OCI-LY1 (cell line): ENCODE data around the gene CCDC120.

Experiments used
- H2AFZ ChIP-seq: fragments of 200-600 bp; sonication (generic), shearing (Covaris generic); 2 replicates; pipeline ENCODE4 v1.6.0; 2014; ENCODE audit warnings: antibody characterized with exemption, mild to moderate bottlenecking, low read length
- H3F3A ChIP-seq: fragments of 200-600 bp; sonication (generic), shearing (Covaris generic); 2 replicates; pipeline ENCODE4 v1.6.0; 2014; ENCODE audit warnings: mild to moderate bottlenecking, antibody characterized with exemption, low read length, moderate library complexity; ENCODE audit not compliant: insufficient read depth
- H3K27ac ChIP-seq: fragments of 200-600 bp; sonication (generic); 2 replicates; pipeline ENCODE4 v1.5.1; 2014; ENCODE audit warnings: low read length, mixed run types, mild to moderate bottlenecking, low read depth; ENCODE audit not compliant: poor library complexity, severe bottlenecking
- H3K27me3 ChIP-seq: fragments of 200-600 bp; sonication (generic); 2 replicates; pipeline ENCODE4 v1.6.0; 2014; ENCODE audit warnings: antibody characterized with exemption, mild to moderate bottlenecking, low read length, moderate library complexity; ENCODE audit not compliant: insufficient read depth
- H3K36me3 ChIP-seq: fragments of 200-600 bp; sonication (generic); 2 replicates; pipeline ENCODE4 v1.6.1; 2014; ENCODE audit warnings: mild to moderate bottlenecking, antibody characterized with exemption, low read length, moderate library complexity, mixed read lengths; ENCODE audit not compliant: insufficient read depth
- H3K4me1 ChIP-seq: fragments of 200-600 bp; sonication (generic); 2 replicates; pipeline ENCODE4 v1.5.1; 2014; ENCODE audit warnings: mild to moderate bottlenecking, low read length, moderate library complexity; ENCODE audit not compliant: insufficient read depth, severe bottlenecking
- H3K4me2 ChIP-seq: fragments of 200-600 bp; sonication (generic), shearing (Covaris generic); 2 replicates; pipeline ENCODE4 v1.6.1; 2014; ENCODE audit warnings: low read length
- H3K4me3 ChIP-seq: fragments of 200-600 bp; sonication (generic); 2 replicates; pipeline ENCODE4 v1.5.1; 2014; ENCODE audit warnings: low read length, low read depth, mild to moderate bottlenecking, mixed read lengths; ENCODE audit not compliant: poor library complexity, severe bottlenecking
- H3K79me2 ChIP-seq: fragments of 200-600 bp; shearing (Covaris generic); 2 replicates; pipeline ENCODE4 v1.6.1; 2016; ENCODE audit warnings: mixed run types, low read length, mixed read lengths; ENCODE audit not compliant: insufficient read depth
- H3K9ac ChIP-seq: fragments of 200-600 bp; sonication (generic), shearing (Covaris generic); 2 replicates; pipeline ENCODE4 v1.6.1; 2014; ENCODE audit warnings: mild to moderate bottlenecking, low read length, mixed read lengths
- H3K9me2 ChIP-seq: fragments of 200-600 bp; sonication (generic), shearing (Covaris generic); 2 replicates; pipeline ENCODE4 v1.6.1; 2014; ENCODE audit warnings: low read depth, mild to moderate bottlenecking, low read length, mixed read lengths
- H3K9me3 ChIP-seq: fragments of 200-600 bp; shearing (Covaris generic); 2 replicates; pipeline ENCODE4 v1.6.1; 2014; ENCODE audit warnings: low read length, mixed read lengths
- H4K20me1 ChIP-seq: fragments of 200-600 bp; sonication (generic), shearing (Covaris generic); 2 replicates; pipeline ENCODE4 v1.6.0; 2016; ENCODE audit warnings: mild to moderate bottlenecking, low read length; ENCODE audit not compliant: insufficient read depth
- EZH2 ChIP-seq: fragments of 200-600 bp; sonication (generic), shearing (Covaris generic); IDR thresholded peaks from 2 replicates; pipeline ENCODE4 v1.8.0; 2017; ENCODE audit warnings: borderline replicate concordance, mixed run types, mild to moderate bottlenecking, antibody characterized with exemption, low read length, moderate library complexity, mixed read lengths
- TF ChIP-seq, protein P1 (sequence below): fragments of 200-600 bp; sonication (generic), shearing (Covaris generic); IDR thresholded peaks from 2 replicates; pipeline ENCODE4 v1.5.1; 2017; ENCODE audit warnings: mild to moderate bottlenecking, antibody characterized with exemption, low read length, moderate library complexity, mixed read lengths

CCDC120 gene

DNA sequence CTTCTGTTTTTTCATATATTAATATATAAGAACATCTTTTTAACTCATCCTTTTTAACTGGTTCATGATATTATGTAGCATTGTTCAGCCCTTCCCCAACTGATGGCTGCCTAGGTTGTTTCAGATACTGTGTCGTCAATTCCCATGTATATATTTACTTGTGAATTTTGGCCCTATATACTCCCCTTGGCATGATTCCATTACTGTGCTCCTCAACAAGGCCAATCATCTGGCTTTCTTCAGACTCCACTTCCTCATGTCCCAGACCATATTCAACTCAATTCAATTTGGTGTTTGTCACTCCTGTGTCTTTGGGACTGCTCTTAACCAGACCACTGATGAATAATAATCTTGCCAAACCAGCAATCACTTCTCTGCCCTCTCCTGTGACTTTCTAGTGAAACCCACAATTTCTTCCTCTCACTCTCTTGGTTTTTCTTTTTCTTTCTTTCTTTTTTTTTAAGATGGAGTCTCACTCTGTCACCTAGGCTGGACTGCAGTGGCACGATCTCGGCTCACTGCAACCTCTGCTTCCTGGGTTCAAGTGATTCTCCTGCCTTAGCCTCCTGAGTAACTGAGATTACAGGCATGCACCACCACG lies 23.6 kb downstream of the CCDC120 start:
- no peak overlapping the region for H2AFZ ChIP-seq
- no peak overlapping the region for H3K27ac ChIP-seq
- no peaks in the 10 kb centered on the region for H3F3A ChIP-seq
- H3K4me1 ChIP-seq: peaks cover 9% of the 10 kb centered on the region
- H3K4me3 ChIP-seq: no peak overlapping the region
- peaks cover 2% of the 10 kb centered on the region; the same call in 1 of the 2 replicates for H3K36me3 ChIP-seq
- no peaks in the 10 kb centered on the region for H3K27me3 ChIP-seq
- no peaks in the 10 kb centered on the region for H4K20me1 ChIP-seq
- H3K79me2 ChIP-seq: no peaks in the 10 kb centered on the region
- H3K9me2 ChIP-seq: no peaks in the 10 kb centered on the region
- H3K9me3 ChIP-seq: no peaks in the 10 kb centered on the region
- H3K4me2 ChIP-seq: no peak overlapping the region
- no peak overlapping the region for H3K9ac ChIP-seq
- TF ChIP-seq, protein P1, sequence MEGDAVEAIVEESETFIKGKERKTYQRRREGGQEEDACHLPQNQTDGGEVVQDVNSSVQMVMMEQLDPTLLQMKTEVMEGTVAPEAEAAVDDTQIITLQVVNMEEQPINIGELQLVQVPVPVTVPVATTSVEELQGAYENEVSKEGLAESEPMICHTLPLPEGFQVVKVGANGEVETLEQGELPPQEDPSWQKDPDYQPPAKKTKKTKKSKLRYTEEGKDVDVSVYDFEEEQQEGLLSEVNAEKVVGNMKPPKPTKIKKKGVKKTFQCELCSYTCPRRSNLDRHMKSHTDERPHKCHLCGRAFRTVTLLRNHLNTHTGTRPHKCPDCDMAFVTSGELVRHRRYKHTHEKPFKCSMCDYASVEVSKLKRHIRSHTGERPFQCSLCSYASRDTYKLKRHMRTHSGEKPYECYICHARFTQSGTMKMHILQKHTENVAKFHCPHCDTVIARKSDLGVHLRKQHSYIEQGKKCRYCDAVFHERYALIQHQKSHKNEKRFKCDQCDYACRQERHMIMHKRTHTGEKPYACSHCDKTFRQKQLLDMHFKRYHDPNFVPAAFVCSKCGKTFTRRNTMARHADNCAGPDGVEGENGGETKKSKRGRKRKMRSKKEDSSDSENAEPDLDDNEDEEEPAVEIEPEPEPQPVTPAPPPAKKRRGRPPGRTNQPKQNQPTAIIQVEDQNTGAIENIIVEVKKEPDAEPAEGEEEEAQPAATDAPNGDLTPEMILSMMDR: no peak
- TF ChIP-seq EZH2: no peak

DNA sequence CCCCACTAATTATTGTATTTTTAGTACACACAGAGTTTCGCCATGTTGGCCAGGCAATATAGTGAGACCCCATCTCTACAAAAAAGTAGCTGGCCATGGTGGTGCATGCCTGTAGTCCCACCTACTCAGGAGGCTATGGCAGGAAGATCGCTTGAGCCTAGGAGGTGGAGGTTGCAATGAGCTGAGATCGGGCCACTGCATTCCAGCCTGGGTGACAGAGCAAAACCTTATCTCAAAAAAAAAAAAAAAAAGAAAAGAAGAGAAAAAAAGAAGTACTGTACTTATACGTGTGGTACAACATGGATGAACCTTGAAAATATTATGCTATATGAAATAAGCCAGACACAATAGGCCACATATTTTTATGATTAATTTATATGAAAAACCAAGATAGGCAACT lies 30.8 kb downstream of the CCDC120 start:
- no peaks in the 10 kb centered on the region for H3K9me2 ChIP-seq
- no peaks in the 10 kb centered on the region for H3F3A ChIP-seq
- no peaks in the 10 kb centered on the region for H3K36me3 ChIP-seq
- H3K79me2 ChIP-seq: no peaks in the 10 kb centered on the region
- no peak overlapping the region for H2AFZ ChIP-seq
- no peaks in the 10 kb centered on the region for H3K4me1 ChIP-seq
- H3K9ac ChIP-seq: no peak overlapping the region
- no peak overlapping the region for H3K27ac ChIP-seq
- H3K4me2 ChIP-seq: no peak overlapping the region
- no peaks in the 10 kb centered on the region for H3K27me3 ChIP-seq
- no peaks in the 10 kb centered on the region for H4K20me1 ChIP-seq
- no peak for TF ChIP-seq EZH2
- TF ChIP-seq, protein P1: no peak
- H3K9me3 ChIP-seq: no peaks in the 10 kb centered on the region
- H3K4me3 ChIP-seq: no peak overlapping the region

DNA sequence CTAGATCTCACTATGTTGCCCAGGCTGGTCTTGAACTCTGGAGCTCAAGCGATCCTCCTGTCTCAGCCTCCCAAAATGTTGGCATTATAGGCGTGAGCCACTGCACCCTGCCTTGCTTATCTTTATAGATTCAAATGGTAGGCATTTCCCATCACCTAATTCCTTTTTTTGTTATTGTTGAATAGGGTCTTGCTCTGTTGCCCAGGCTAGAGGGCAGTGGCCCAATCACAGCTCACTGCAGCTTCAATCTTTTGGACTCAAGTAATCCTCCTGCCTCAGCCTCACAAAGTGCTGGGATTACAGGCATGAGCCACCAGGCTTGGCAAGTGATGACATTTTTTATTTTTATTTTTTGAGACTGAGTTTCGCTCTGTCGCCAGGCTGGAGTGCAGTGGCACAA lies 37.6 kb downstream of the CCDC120 start:
- TF ChIP-seq, protein P1: no peak
- no peak for TF ChIP-seq EZH2
- no peak overlapping the region for H3K4me2 ChIP-seq

More for the DNA sequence above, 37.6 kb downstream of the CCDC120 start:
- Histone ChIP-seq H3K4me3 (no peak overlapping the region), H3F3A (no peaks in the 10 kb centered on the region), H4K20me1 (no peaks in the 10 kb centered on the region), H3K36me3 (no peaks in the 10 kb centered on the region; the same call in 1 of the 2 replicates), H3K4me1 (peaks cover 6% of the 10 kb centered on the region), H3K27ac (no peak overlapping the region), H3K9me2 (no peaks in the 10 kb centered on the region), H3K79me2 (no peaks in the 10 kb centered on the region), H2AFZ (no peak overlapping the region), H3K9ac (no peak overlapping the region), H3K9me3 (no peaks in the 10 kb centered on the region), H3K27me3 (no peaks in the 10 kb centered on the region)
